Measurements from ENCODE around the gene SLC25A21. TPM values are rescaled to one million over a fixed set of nuclear protein-coding genes. Genes with fewer than 3 reads are reported as not detected.
A peak's percentile ranks its signal among the peaks of the same experiment; 100 is the strongest.

Gene SLC25A21
- polyA plus RNA-seq, 2 of the 4 experiments (the other 2 are of a cell fraction), result 0.68 to 1.4 TPM

GRCh38 chr14:37131205-37131604, 41.2 kb downstream of the SLC25A21 start:
- CTCF ChIA-PET, result interaction anchor here (0.7 kb wide), 1 partner anchor 24 kb away, joined by 3 read pairs; no protein-coding TSS in a partner anchor
- ATAC-seq (no peak), FAIRE-seq (peak; percentile 32), DNase-seq (ENCODE audit: low read depth in 1 of 2, low spot score in 1 of 2) (no peak)
- TF ChIP-seq ESRRA (IDR thresholded peaks at IDR 0.05; ENCODE audit: borderline replicate concordance, low read length), result no peak
- TF ChIP-seq GATA3 (IDR thresholded peaks at IDR 0.05; ENCODE audit: borderline replicate concordance), result no peak
- no peak for TF ChIP-seq BHLHE40 (IDR thresholded peaks at IDR 0.05; ENCODE audit: low read depth, low read length)
- TF ChIP-seq ZC3H11A (IDR thresholded peaks at IDR 0.05), result no peak
- no peak for TF ChIP-seq MYC (IDR thresholded peaks at IDR 0.05; ENCODE audit: borderline replicate concordance, low read length)
- TF ChIP-seq JUN (IDR thresholded peaks at IDR 0.05), result no peak
- no peaks in the 10 kb centered on the region for H3K4me1 ChIP-seq
- POLR2A ChIA-PET, result no interaction called here
- 90% methylated on average over 2 of the region's 2 CpGs for WGBS (ENCODE audit: missing lambda C conversion rate)
- no peak overlapping the region for H3K4me3 ChIP-seq
- no peak overlapping the region for H3K4me2 ChIP-seq
- H3K9me3 ChIP-seq, result no peaks in the 10 kb centered on the region
- H3K27ac ChIP-seq, result no peak overlapping the region

GRCh38 chr14:37129047-37129446, 43.4 kb downstream of the SLC25A21 start:
- no peak overlapping the region for H3K27ac ChIP-seq
- H3K4me3 ChIP-seq, result no peak overlapping the region
- TF ChIP-seq NFE2L2 (conservative IDR thresholded peaks at IDR 0.05; ENCODE audit: low read length) (no peak), ZFP36 (IDR thresholded peaks at IDR 0.05; ENCODE audit: borderline replicate concordance, partially characterized antibody) (no peak), CBX2 (IDR thresholded peaks at IDR 0.05; ENCODE audit: borderline replicate concordance, low read depth) (no peak), ELK1 (IDR thresholded peaks at IDR 0.05; ENCODE audit: low read depth, low read length) (no peak), JUNB (IDR thresholded peaks at IDR 0.05) (no peak), HOXB5 (CRISPR knock-in tag; IDR thresholded peaks at IDR 0.05) (no peak), POLR2A (IDR thresholded peaks at IDR 0.05; ENCODE audit: low read length) (no peak), HMGXB4 (CRISPR knock-in tag; IDR thresholded peaks at IDR 0.05; ENCODE audit: borderline replicate concordance) (no peak), RCOR1 (IDR thresholded peaks at IDR 0.05; ENCODE audit: low read depth, low read length) (no peak), EP300 (IDR thresholded peaks at IDR 0.05) (no peak), BCL3 (IDR thresholded peaks at IDR 0.05) (no peak), SMC3 (IDR thresholded peaks at IDR 0.05) (no peak), ATOH8 (CRISPR knock-in tag; IDR thresholded peaks at IDR 0.05; ENCODE audit: low read depth) (no peak), CBX8 (IDR thresholded peaks at IDR 0.05) (no peak), POLR2AphosphoS2 (conservative IDR thresholded peaks at IDR 0.05; ENCODE audit: low read length) (no peak)
- ATAC-seq (no peak), DNase-seq (ENCODE audit: low read depth in 1 of 2, low spot score in 1 of 2) (no peak), FAIRE-seq (no peak)
- H3K9me3 ChIP-seq, result no peaks in the 10 kb centered on the region
- H3K4me2 ChIP-seq, result no peak overlapping the region
- CTCF ChIA-PET, result interaction anchor here (1.4 to 2.0 kb wide), 3 partner anchors 21 to 575 kb away, joined by 5 to 9 read pairs (median 6); no protein-coding TSS in a partner anchor
- POLR2A ChIA-PET, result no interaction called here
- H3K4me1 ChIP-seq, result 0 out of 3 replicates have a peak, but pooled peaks cover 5% of the 10 kb centered on the region
- 69% methylated on average over 7 of the region's 7 CpGs for WGBS (ENCODE audit: missing lambda C conversion rate)
